ENCODE results near the gene PRICKLE1. TPM values are rescaled to one million over a fixed set of nuclear protein-coding genes. Genes with fewer than 3 reads are reported as not detected.

PRICKLE1 gene
- total and polyA plus RNA-seq, 2 donors (not counting 3 experiments of a cell fraction or from before 2014, with no cell fraction given), result 34.3 to 86.0 TPM

GRCh38 chr12:42638697-42639096, 49.2 kb upstream of the PRICKLE1 start:
- DNase-seq (ENCODE audit: low read depth, low spot score), result no peak
- Histone ChIP-seq H3K27me3 (ENCODE audit: control insufficient read depth in 2 of 2, insufficient read depth in 2 of 2, low read length in 2 of 2) (no peaks in the 10 kb centered on the region), H4K20me1 (replicated peaks; ENCODE audit: control insufficient read depth, extremely low read depth, insufficient read depth, low read length) (no peaks in the 10 kb centered on the region), H3K27ac (ENCODE audit: insufficient read depth, low read depth, low read length) (no peak overlapping the region), H3K9ac (replicated peaks; ENCODE audit: extremely low read depth, insufficient read depth, low read length) (no peak overlapping the region), H2AFZ (ENCODE audit: low read depth, low read length) (no peak overlapping the region), H3K9me3 (replicated peaks; ENCODE audit: control insufficient read depth, insufficient read depth, low read length) (no peaks in the 10 kb centered on the region), H3K4me1 (ENCODE audit: control insufficient read depth, extremely low read depth, insufficient read depth, low read length) (peaks cover 6% of the 10 kb centered on the region), H3K36me3 (ENCODE audit: control insufficient read depth in 2 of 2, extremely low read depth in 1 of 2, insufficient read depth in 2 of 2, low read length in 2 of 2) (no peaks in the 10 kb centered on the region), H3K9me1 (replicated peaks; ENCODE audit: control insufficient read depth, extremely low read depth, insufficient read depth, low read length) (no peaks in the 10 kb centered on the region), H3K79me2 (ENCODE audit: control insufficient read depth, insufficient read depth, low read length) (no peaks in the 10 kb centered on the region), H3K4me3 (replicated peaks in 1 of 3; ENCODE audit: insufficient read depth in 1 of 3, low read depth in 1 of 3, low read length in 3 of 3) (no peak overlapping the region), H3K4me2 (ENCODE audit: insufficient read depth, low read length) (no peak overlapping the region)
- no peak for TF ChIP-seq POLR2AphosphoS5 (IDR thresholded peaks at IDR 0.05; ENCODE audit: insufficient read depth, low read depth, low read length)
- TF ChIP-seq, protein P1, sequence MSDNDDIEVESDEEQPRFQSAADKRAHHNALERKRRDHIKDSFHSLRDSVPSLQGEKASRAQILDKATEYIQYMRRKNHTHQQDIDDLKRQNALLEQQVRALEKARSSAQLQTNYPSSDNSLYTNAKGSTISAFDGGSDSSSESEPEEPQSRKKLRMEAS (IDR thresholded peaks at IDR 0.05; ENCODE audit: insufficient read depth, insufficient read length), result no peak
- TF ChIP-seq, protein P2, sequence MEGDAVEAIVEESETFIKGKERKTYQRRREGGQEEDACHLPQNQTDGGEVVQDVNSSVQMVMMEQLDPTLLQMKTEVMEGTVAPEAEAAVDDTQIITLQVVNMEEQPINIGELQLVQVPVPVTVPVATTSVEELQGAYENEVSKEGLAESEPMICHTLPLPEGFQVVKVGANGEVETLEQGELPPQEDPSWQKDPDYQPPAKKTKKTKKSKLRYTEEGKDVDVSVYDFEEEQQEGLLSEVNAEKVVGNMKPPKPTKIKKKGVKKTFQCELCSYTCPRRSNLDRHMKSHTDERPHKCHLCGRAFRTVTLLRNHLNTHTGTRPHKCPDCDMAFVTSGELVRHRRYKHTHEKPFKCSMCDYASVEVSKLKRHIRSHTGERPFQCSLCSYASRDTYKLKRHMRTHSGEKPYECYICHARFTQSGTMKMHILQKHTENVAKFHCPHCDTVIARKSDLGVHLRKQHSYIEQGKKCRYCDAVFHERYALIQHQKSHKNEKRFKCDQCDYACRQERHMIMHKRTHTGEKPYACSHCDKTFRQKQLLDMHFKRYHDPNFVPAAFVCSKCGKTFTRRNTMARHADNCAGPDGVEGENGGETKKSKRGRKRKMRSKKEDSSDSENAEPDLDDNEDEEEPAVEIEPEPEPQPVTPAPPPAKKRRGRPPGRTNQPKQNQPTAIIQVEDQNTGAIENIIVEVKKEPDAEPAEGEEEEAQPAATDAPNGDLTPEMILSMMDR (IDR thresholded peaks at IDR 0.05; ENCODE audit: extremely low read depth in 1 of 2, insufficient read depth in 1 of 2, low read depth in 1 of 2, low read length in 2 of 2), result no peak
- TF ChIP-seq JUN (IDR thresholded peaks at IDR 0.05; ENCODE audit: borderline replicate concordance, insufficient read depth, insufficient read length, low read depth), result no peak
- TF ChIP-seq POLR2A (IDR thresholded peaks at IDR 0.05; ENCODE audit: low read depth, low read length), result no peak
- no peak for TF ChIP-seq MYC (IDR thresholded peaks at IDR 0.05; ENCODE audit: low read depth, low read length)
- no peak for TF ChIP-seq GATA2 (IDR thresholded peaks at IDR 0.05; ENCODE audit: insufficient read depth, insufficient read length, low read depth, low read length)
- TF ChIP-seq FOS (IDR thresholded peaks at IDR 0.05; ENCODE audit: borderline replicate concordance, insufficient read depth, low read length), result no peak
- no peak for TF ChIP-seq EZH2 (IDR thresholded peaks at IDR 0.05; ENCODE audit: borderline replicate concordance, low read depth, low read length, severe bottlenecking)
- intact Hi-C loops (cut with micrococcal nuclease), result loop anchor here (1.0 kb wide), 3 partner anchors 31 to 600 kb away; no protein-coding TSS in a partner anchor
- ChIA-PET CTCF (interaction anchor here (0.6 to 1.6 kb wide), 4 partner anchors 12 to 509 kb away, joined by 3 read pairs; no protein-coding TSS in a partner anchor), POLR2A (no interaction called here)
- BruUV-seq (replicated peaks), result TSS peak; percentile 21
- dilution Hi-C loops (cut with MboI; ENCODE audit: extremely low pct_ligation_motif_present, low sequenced_read_pairs), result no loop called here
- FAIRE-seq, result no peak

Data from endothelial cell of umbilical vein (primary cell).